DMS114 treated with DMSO at 0.1 percent for 48 hours (cell line): ENCODE data around the gene ABCG1.
A peak's percentile ranks its signal among the peaks of the same experiment; 100 is the strongest.

Experiments used
- DNase-seq: peaks from one replicate; lab custom pipeline; 2025; ENCODE audit not compliant: unreplicated experiment; lab: John Stamatoyannopoulos, UW

Gene ABCG1

GRCh38 chr21:42231756-42232155, 12.8 kb downstream of the ABCG1 start:
- no peak for DNase-seq

- no peak for DNase-seq
Observed at GRCh38 chr21:42232176-42232825, 13.4 kb downstream of the ABCG1 start.

GRCh38 chr21:42233067-42233961, 14.4 kb downstream of the ABCG1 start:
- no peak for DNase-seq

- no peak for DNase-seq
Observed at GRCh38 chr21:42234041-42234440, 15.1 kb downstream of the ABCG1 start.

GRCh38 chr21:42234464-42235241, 15.7 kb downstream of the ABCG1 start:
- DNase-seq: peak; percentile 7

- DNase-seq: no peak
Observed at GRCh38 chr21:42235593-42235992, 16.7 kb downstream of the ABCG1 start.

- no peak for DNase-seq
Observed at GRCh38 chr21:42236014-42236413, 17.1 kb downstream of the ABCG1 start.

- no peak for DNase-seq
Observed at GRCh38 chr21:42236693-42237092, 17.8 kb downstream of the ABCG1 start.

GRCh38 chr21:42237161-42237560, 18.2 kb downstream of the ABCG1 start:
- no peak for DNase-seq

GRCh38 chr21:42237577-42237976, 18.6 kb downstream of the ABCG1 start:
- DNase-seq: no peak

- no peak for DNase-seq
Observed at GRCh38 chr21:42238185-42238934, 19.4 kb downstream of the ABCG1 start.

- no peak for DNase-seq
Observed at GRCh38 chr21:42239556-42239955, 20.6 kb downstream of the ABCG1 start.

GRCh38 chr21:42239973-42240372, 21.0 kb downstream of the ABCG1 start:
- DNase-seq: no peak

- no peak for DNase-seq
Observed at GRCh38 chr21:42242611-42243010, 23.7 kb downstream of the ABCG1 start.

- no peak for DNase-seq
Observed at GRCh38 chr21:42243026-42243425, 24.1 kb downstream of the ABCG1 start.

GRCh38 chr21:42245331-42246193, 26.6 kb downstream of the ABCG1 start:
- no peak for DNase-seq

- no peak for DNase-seq
Observed at GRCh38 chr21:42247716-42248115, 28.8 kb downstream of the ABCG1 start.

GRCh38 chr21:42248241-42248640, 29.3 kb downstream of the ABCG1 start:
- DNase-seq: no peak

GRCh38 chr21:42248783-42249597, 30.1 kb downstream of the ABCG1 start:
- no peak for DNase-seq
